Kidney epithelial cell (primary cell): ENCODE results near the gene THAP7. TPM values are rescaled to one million over a fixed set of nuclear protein-coding genes. Genes with fewer than 3 reads are reported as not detected.

Source experiments
- DNase-seq: peaks from one replicate; pipeline ENCODE4 v3.0.0-alpha.2; 2010; ENCODE audit warnings: low read depth
- H3K27me3 ChIP-seq: 2 replicates; pipeline ENCODE4 v1.6.0; 2011; ENCODE audit warnings: low read length; ENCODE audit not compliant: control insufficient read depth, insufficient read depth
- H3K36me3 ChIP-seq: 2 replicates; pipeline ENCODE4 v1.5.1; 2011; ENCODE audit warnings: low read length; ENCODE audit not compliant: control insufficient read depth, insufficient read depth
- H3K4me3 ChIP-seq: 2 replicates; pipeline ENCODE4 v1.5.1; 2011; ENCODE audit warnings: low read depth, mild to moderate bottlenecking, control low read depth, low read length
- CTCF ChIP-seq: IDR thresholded peaks from 2 replicates; pipeline ENCODE4 v1.5.1; 2011; ENCODE audit warnings: mild to moderate bottlenecking, moderate library complexity, low read length, control low read depth, inconsistent platforms; ENCODE audit not compliant: insufficient read depth, poor library complexity, severe bottlenecking
- total RNA-seq: library from RNA; depleted of rRNA; stranded (reverse); fragments of >200 nt; gene quantifications from 2 replicates; pipeline ENCODE4 v1.2.3, GENCODE V29; 2015

The THAP7 gene
- total RNA-seq, 1 donor from 2014 or later: 37.9 TPM

- no peak for DNase-seq
- H3K4me3 ChIP-seq: no peak overlapping the region
- H3K27me3 ChIP-seq: peaks cover 4% of the 10 kb centered on the region
- no peaks in the 10 kb centered on the region for H3K36me3 ChIP-seq
- no peak for TF ChIP-seq CTCF
These were observed 36.5 kb upstream of the THAP7 start for GRCh38 chr22:21038405-21038804.

- DNase-seq: no peak
- Histone ChIP-seq H3K4me3 (no peak overlapping the region), H3K36me3 (no peaks in the 10 kb centered on the region), H3K27me3 (peaks cover 28% of the 10 kb centered on the region)
- no peak for TF ChIP-seq CTCF
These were observed 33.1 kb upstream of the THAP7 start for GRCh38 chr22:21034989-21035388.

GRCh38 chr22:21033895-21034294 lies 32.0 kb upstream of the THAP7 start:
- H3K36me3 ChIP-seq: no peaks in the 10 kb centered on the region
- no peak for TF ChIP-seq CTCF
- H3K4me3 ChIP-seq: no peak overlapping the region
- no peak for DNase-seq
- peaks cover 28% of the 10 kb centered on the region for H3K27me3 ChIP-seq

GRCh38 chr22:21032868-21033688 lies 31.2 kb upstream of the THAP7 start:
- no peaks in the 10 kb centered on the region for H3K36me3 ChIP-seq
- no peak overlapping the region for H3K4me3 ChIP-seq
- peaks cover 28% of the 10 kb centered on the region for H3K27me3 ChIP-seq
- no peak for DNase-seq
- TF ChIP-seq CTCF: no peak

- no peak for DNase-seq
- H3K36me3 ChIP-seq: no peaks in the 10 kb centered on the region
- peak within 1 kb of the TSS; percentile 27 for H3K4me3 ChIP-seq
- peaks cover 28% of the 10 kb centered on the region for H3K27me3 ChIP-seq
- no peak for TF ChIP-seq CTCF
These were observed 30.3 kb upstream of the THAP7 start, which contains the start of gene SLC7A4 for GRCh38 chr22:21032037-21032867. SLC7A4 (minus strand) TSS chr22:21032561; CDS start chr22:21031812, 749 bp downstream.
